ENCODE data around the gene COPG2.

GRCh38 chr7:130524628-130525027 is 143.9 kb downstream of the COPG2 start:
- no peak for TF ChIP-seq SMC3 (conservative IDR thresholded peaks at IDR 0.05; ENCODE audit: poor library complexity)
- TF ChIP-seq CTCF (IDR thresholded peaks at IDR 0.05; ENCODE audit: poor library complexity, severe bottlenecking), result no peak
- peak; percentile 30 for TF ChIP-seq POLR2AphosphoS5 (IDR thresholded peaks at IDR 0.05)
- no peak for TF ChIP-seq EP300 (conservative IDR thresholded peaks at IDR 0.05; ENCODE audit: poor library complexity, severe bottlenecking)
